Vagina (tissue), 2 donors: ENCODE results near the gene NFAM1.

Experiments used
- CTCF ChIP-seq, 3 experiments: fragments of 450-650 bp in 2 of 3; fragments of 200-600 bp in 1 of 3; sonication (generic) in 1 of 3; IDR thresholded peaks; one replicate each; pipeline ENCODE4 v1.5.1; 2017 to 2019; ENCODE audit warnings: antibody characterized with exemption in 3 of 3, mild to moderate bottlenecking in 2 of 3, moderate library complexity in 2 of 3
- POLR2A ChIP-seq, 2 donors: fragments of 450-650 bp; IDR thresholded peaks; one replicate each; pipeline ENCODE4 v1.6.1; 2017; ENCODE audit warnings: antibody characterized with exemption in 2 of 2, mild to moderate bottlenecking in 2 of 2, moderate library complexity in 2 of 2
- POLR2AphosphoS5 ChIP-seq, 2 donors: sonication (generic); formaldehyde crosslinking; IDR thresholded peaks; one replicate each; pipeline ENCODE4 v1.9.0; 2017; ENCODE audit warnings: antibody characterized with exemption in 2 of 2, mild to moderate bottlenecking in 2 of 2, low read depth in 1 of 2; ENCODE audit not compliant: insufficient read depth in 1 of 2

- TF ChIP-seq CTCF (IDR thresholded peaks at IDR 0.05): no peak
- TF ChIP-seq POLR2A (IDR thresholded peaks at IDR 0.05): no peak
- no peak for TF ChIP-seq POLR2AphosphoS5 (IDR thresholded peaks at IDR 0.05; ENCODE audit: insufficient read depth in 1 of 2, low read depth in 1 of 2)
These were observed 1.8 kb upstream of the NFAM1 start for GRCh38 chr22:42433754-42434682.
